Suprapubic skin (tissue), 4 donors: ENCODE data around the gene ULBP3.

Source experiments
- POLR2A ChIP-seq, 2 donors: fragments of 450-650 bp; IDR thresholded peaks; one replicate each; pipeline ENCODE4 v1.6.1; 2017; ENCODE audit warnings: antibody characterized with exemption in 2 of 2, mild to moderate bottlenecking in 2 of 2, moderate library complexity in 2 of 2
- POLR2AphosphoS5 ChIP-seq, 3 donors: sonication (generic); formaldehyde crosslinking; IDR thresholded peaks; one replicate each; pipeline ENCODE4 v1.6.1; 2017; ENCODE audit warnings: antibody characterized with exemption in 3 of 3
- TF ChIP-seq, protein P1 (sequence below), 2 donors: fragments of 200-600 bp in 1 of 2; fragments of 450-650 bp in 1 of 2; sonication (generic) in 1 of 2; IDR thresholded peaks; one replicate each; pipeline ENCODE4 v1.5.1; 2016 to 2019; ENCODE audit warnings: antibody characterized with exemption in 2 of 2, mild to moderate bottlenecking in 1 of 2, moderate library complexity in 1 of 2

DNA sequence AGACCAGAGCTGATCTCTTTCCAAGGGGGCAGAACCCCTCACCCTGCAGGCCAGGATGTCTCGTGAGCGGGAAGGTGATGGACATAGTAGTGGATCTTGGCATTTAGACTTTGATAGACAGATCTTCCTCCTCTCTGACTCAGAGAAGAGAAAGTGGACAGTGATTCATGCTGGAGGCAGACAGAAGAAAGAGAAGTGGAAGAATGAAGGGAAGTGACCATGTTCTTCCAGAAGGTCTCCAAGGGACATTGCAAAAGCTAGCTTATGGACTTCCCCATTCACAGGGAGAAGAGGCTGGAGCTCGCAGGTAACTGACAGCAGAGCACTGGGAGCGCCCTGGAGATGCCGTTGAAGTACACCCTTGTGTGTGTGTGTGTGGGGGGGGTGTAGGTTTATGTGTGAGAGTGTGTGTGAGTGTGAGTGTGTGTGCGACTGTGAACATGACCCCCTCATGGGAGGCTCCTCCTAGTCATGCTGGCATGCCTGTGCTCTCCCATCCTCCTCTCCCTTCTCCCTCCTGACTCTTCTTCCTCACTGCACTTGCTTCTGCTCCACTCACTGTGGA is 35.6 kb downstream of the ULBP3 start:
- TF ChIP-seq, protein P1, sequence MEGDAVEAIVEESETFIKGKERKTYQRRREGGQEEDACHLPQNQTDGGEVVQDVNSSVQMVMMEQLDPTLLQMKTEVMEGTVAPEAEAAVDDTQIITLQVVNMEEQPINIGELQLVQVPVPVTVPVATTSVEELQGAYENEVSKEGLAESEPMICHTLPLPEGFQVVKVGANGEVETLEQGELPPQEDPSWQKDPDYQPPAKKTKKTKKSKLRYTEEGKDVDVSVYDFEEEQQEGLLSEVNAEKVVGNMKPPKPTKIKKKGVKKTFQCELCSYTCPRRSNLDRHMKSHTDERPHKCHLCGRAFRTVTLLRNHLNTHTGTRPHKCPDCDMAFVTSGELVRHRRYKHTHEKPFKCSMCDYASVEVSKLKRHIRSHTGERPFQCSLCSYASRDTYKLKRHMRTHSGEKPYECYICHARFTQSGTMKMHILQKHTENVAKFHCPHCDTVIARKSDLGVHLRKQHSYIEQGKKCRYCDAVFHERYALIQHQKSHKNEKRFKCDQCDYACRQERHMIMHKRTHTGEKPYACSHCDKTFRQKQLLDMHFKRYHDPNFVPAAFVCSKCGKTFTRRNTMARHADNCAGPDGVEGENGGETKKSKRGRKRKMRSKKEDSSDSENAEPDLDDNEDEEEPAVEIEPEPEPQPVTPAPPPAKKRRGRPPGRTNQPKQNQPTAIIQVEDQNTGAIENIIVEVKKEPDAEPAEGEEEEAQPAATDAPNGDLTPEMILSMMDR (IDR thresholded peaks at IDR 0.05): no peak
- TF ChIP-seq POLR2AphosphoS5 (IDR thresholded peaks at IDR 0.05) (no peak), POLR2A (IDR thresholded peaks at IDR 0.05) (no peak)
